ENCODE data around the gene CHAT. TPM values are rescaled to one million over a fixed set of nuclear protein-coding genes. Genes with fewer than 3 reads are reported as not detected.

The CHAT gene
- total RNA-seq, 1 experiment from 2014 or later, result not detected

GRCh38 chr10:49627644-49628247 is 13.9 kb downstream of the CHAT start:
- BruUV-seq (replicated peaks), result no TSS peak
- TF ChIP-seq REST (IDR thresholded peaks at IDR 0.05; ENCODE audit: insufficient read depth in 1 of 2, low read depth in 2 of 2, low read length in 1 of 2) (no peak), TCF7L2 (IDR thresholded peaks at IDR 0.05; ENCODE audit: low read depth, low read length) (no peak), POLR2AphosphoS5 (IDR thresholded peaks at IDR 0.05; ENCODE audit: low read depth, low read length) (no peak)
- TF ChIP-seq, protein P1, sequence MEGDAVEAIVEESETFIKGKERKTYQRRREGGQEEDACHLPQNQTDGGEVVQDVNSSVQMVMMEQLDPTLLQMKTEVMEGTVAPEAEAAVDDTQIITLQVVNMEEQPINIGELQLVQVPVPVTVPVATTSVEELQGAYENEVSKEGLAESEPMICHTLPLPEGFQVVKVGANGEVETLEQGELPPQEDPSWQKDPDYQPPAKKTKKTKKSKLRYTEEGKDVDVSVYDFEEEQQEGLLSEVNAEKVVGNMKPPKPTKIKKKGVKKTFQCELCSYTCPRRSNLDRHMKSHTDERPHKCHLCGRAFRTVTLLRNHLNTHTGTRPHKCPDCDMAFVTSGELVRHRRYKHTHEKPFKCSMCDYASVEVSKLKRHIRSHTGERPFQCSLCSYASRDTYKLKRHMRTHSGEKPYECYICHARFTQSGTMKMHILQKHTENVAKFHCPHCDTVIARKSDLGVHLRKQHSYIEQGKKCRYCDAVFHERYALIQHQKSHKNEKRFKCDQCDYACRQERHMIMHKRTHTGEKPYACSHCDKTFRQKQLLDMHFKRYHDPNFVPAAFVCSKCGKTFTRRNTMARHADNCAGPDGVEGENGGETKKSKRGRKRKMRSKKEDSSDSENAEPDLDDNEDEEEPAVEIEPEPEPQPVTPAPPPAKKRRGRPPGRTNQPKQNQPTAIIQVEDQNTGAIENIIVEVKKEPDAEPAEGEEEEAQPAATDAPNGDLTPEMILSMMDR (IDR thresholded peaks at IDR 0.05), result no peak
- POLR2A ChIA-PET, result no interaction called here
- no peaks in the 10 kb centered on the region for H3K9me3 ChIP-seq (ENCODE audit: control insufficient read depth, insufficient read depth, low read depth, low read length)
- H3K4me1 ChIP-seq (ENCODE audit: control insufficient read depth, insufficient read depth, low read length), result no peaks in the 10 kb centered on the region
- in situ Hi-C loops (cut with HindIII; ENCODE audit: low pct_unique_long_range_greater_than_20kb, low sequenced_read_pairs), result no loop called here
- no peaks in the 10 kb centered on the region for H3K36me3 ChIP-seq (ENCODE audit: control insufficient read depth, insufficient read depth, low read length)
- no peak overlapping the region for H3K27ac ChIP-seq (ENCODE audit: low read length)
- intact Hi-C loops (cut with micrococcal nuclease; ENCODE audit: unreplicated experiment), result no loop called here
- DNase-seq (ENCODE audit: low read depth, low spot score) (no peak), ATAC-seq (no peak)
- CTCF ChIA-PET, result no interaction called here
- no peak overlapping the region for H3K4me3 ChIP-seq (ENCODE audit: low read depth in 2 of 2, low read length in 2 of 2)
- peaks cover 3% of the 10 kb centered on the region; the same call in 1 of the 2 replicates for H3K27me3 ChIP-seq (ENCODE audit: control insufficient read depth, insufficient read depth, low read length)

DNA sequence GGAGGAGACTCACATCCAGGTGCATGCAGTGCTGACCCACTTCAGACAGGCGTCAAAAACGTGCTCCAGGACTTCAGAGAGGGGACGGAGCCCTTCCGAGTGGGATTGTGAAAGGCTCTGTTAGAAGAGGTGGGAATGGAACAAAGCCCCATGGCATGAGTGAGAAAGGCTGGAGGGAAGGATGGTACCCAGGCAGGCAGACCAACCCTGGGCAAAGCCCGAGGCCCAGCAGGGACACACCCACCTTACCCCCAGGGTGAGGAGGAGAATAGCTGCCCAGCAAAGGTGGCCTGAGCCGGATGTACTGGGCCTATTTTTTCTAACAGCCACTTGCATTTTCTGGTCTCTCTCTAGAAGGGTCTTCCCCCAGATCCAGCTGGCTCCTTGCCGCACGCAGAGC is 14.8 kb downstream of the CHAT start:
- TF ChIP-seq POLR2AphosphoS5 (IDR thresholded peaks at IDR 0.05; ENCODE audit: low read depth, low read length) (no peak), SIN3A (IDR thresholded peaks at IDR 0.05; ENCODE audit: borderline replicate concordance, insufficient read depth, low read depth, low read length) (no peak), REST (IDR thresholded peaks at IDR 0.05; ENCODE audit: insufficient read depth in 1 of 2, low read depth in 2 of 2, low read length in 1 of 2) (no peak), TCF7L2 (IDR thresholded peaks at IDR 0.05; ENCODE audit: low read depth, low read length) (no peak)
- TF ChIP-seq, protein P1 (IDR thresholded peaks at IDR 0.05), result no peak
- in situ Hi-C loops (cut with HindIII; ENCODE audit: low pct_unique_long_range_greater_than_20kb, low sequenced_read_pairs) (no loop called here), intact Hi-C loops (cut with micrococcal nuclease; ENCODE audit: unreplicated experiment) (no loop called here)
- Histone ChIP-seq H3K27me3 (ENCODE audit: control insufficient read depth, insufficient read depth, low read length) (peaks cover 3% of the 10 kb centered on the region; the same call in 1 of the 2 replicates), H3K36me3 (ENCODE audit: control insufficient read depth, insufficient read depth, low read length) (no peaks in the 10 kb centered on the region), H3K4me3 (ENCODE audit: low read depth in 2 of 2, low read length in 2 of 2) (no peak overlapping the region), H3K27ac (ENCODE audit: low read length) (no peak overlapping the region), H3K9me3 (ENCODE audit: control insufficient read depth, insufficient read depth, low read depth, low read length) (no peaks in the 10 kb centered on the region), H3K4me1 (ENCODE audit: control insufficient read depth, insufficient read depth, low read length) (no peaks in the 10 kb centered on the region)
- no TSS peak for BruUV-seq (replicated peaks)
- ATAC-seq, result no peak
- no peak for DNase-seq (ENCODE audit: low read depth, low spot score)
- ChIA-PET CTCF (no interaction called here), POLR2A (no interaction called here)

All from Panc1 (cell line).